A204.1 (cell line): Measurements from ENCODE around the gene MKI67.

Experiments
- FAIRE-seq: peaks from 2 replicates; lab custom pipeline; 2012; peaks lifted over from hg19 to GRCh38; lab: Jason Lieb, UNC

The MKI67 gene

DNA sequence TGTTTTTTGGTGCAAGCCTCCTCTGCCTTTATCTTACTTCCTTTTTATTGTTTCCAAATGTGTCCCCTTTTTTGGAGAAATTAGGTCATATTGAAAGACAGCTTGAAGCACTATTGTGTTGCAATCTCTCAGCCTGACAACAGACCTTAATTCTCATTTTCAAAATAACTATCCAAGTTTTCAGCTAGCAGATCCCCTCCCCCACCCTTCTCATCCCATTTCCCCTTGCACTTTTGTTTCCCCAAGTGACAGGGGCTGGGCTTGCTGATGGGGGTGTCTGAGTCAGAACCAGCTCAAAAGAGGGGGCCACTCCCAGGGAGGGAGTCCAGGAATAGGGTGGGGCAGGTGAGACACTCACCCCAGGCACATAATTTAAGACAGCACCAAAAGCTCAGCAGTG, 75.3 kb downstream of the MKI67 start:
- FAIRE-seq, result no peak

GRCh38 chr10:128050121-128050516, 76.1 kb downstream of the MKI67 start:
- no peak for FAIRE-seq

DNA sequence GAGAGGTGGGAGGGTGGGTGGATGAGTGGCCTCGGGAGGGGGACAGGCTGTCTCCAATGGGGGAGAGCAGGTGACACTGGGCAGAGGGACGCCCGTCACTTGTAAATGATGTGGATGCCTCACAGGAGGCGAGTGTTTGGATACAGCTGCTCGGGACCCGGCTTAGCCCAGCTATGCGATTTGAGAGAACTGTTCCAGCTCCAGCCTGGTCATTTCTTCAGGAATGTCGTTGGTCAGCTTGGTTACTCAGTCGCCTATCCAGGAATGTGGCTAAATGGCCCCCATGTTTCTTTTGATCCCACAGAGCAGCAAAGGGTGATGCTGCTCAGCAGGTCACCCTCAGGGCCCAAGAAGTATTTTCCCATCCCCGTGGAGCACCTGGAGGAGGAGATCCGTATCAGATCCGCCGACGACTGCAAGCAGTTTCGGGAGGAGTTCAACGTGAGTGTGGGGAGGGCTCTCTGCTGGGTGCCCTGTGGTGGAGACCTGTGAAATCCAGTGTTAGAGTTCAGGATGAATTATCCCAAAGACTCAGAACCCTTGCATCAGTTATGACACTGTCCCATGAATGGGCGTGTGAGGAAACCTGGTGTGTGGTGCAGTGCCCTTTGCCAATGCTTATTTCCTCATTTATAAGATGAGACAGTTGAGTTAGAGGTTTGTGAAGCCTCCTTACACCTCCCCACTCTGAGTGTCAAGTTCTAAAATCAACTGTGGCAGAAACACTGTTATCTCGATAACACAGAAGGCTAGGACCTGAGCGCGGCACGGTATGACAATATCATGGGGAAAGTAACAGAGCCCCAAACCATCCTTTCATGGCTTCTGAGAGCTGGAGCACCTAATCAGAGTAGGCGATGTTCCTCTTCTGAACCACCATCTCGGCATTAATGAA, 76.8 kb downstream of the MKI67 start:
- no peak for FAIRE-seq

DNA sequence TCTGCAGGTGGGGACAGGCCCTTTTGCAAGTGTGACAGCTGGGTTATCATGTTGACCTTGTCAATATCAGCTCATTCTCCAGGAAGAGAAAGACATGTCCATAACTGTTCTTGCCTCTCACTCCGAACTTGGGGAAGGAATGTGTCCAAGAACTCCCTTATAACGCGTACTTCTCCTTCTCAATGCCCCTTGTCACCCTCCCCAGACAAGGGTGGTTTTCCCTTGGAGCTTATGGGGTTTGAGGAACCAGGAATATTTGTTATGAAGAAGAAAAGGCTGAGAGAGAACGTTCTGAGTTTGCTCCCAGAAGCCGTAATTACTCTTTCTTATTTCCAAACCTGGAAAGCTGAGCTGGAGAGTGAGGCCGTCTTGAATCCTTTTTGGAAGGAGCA, 77.4 kb downstream of the MKI67 start:
- FAIRE-seq, result no peak

- FAIRE-seq, result no peak
Observed at GRCh38 chr10:128047991-128048818, 78.0 kb downstream of the MKI67 start.

DNA sequence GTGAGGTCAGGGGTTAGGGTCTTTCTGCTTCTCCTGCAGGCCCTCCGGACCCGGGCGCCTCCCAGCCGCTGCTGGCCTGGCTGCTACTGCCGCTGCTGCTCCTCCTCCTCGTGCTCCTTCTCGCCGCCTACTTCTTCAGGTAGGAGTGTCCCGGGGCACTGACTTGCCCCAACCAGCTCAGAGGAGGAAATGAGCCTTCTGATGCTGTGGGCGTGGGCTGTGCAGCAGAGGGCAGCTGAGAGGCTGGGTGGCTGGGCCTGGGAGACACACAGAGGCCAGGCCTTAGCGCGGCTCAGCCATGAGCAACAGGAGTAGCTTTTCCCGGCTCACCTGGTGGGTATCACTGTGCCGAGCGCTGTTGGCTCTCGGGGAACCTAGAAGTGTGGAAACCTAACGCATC, 78.9 kb downstream of the MKI67 start:
- no peak for FAIRE-seq

- no peak for FAIRE-seq
Observed at GRCh38 chr10:128046953-128047290, 79.3 kb downstream of the MKI67 start.
